GM21360 (cell line): ENCODE measurements around the gene SINHCAF.
A peak's percentile ranks its signal among the peaks of the same experiment; 100 is the strongest.
"Not testable (repeated sequence)": the region's sequence is repeated elsewhere in the genome, so short reads cannot be mapped to it uniquely, and the experiment has no call there.

Experiments used
- ATAC-seq: cut with Tn5 transposase; IDR thresholded peaks from one replicate; pipeline ENCODE4 v1.9.1; 2021; ENCODE audit warnings: mild to moderate bottlenecking, moderate library complexity; ENCODE audit not compliant: unreplicated experiment

SINHCAF gene, protein sequence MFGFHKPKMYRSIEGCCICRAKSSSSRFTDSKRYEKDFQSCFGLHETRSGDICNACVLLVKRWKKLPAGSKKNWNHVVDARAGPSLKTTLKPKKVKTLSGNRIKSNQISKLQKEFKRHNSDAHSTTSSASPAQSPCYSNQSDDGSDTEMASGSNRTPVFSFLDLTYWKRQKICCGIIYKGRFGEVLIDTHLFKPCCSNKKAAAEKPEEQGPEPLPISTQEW

DNA sequence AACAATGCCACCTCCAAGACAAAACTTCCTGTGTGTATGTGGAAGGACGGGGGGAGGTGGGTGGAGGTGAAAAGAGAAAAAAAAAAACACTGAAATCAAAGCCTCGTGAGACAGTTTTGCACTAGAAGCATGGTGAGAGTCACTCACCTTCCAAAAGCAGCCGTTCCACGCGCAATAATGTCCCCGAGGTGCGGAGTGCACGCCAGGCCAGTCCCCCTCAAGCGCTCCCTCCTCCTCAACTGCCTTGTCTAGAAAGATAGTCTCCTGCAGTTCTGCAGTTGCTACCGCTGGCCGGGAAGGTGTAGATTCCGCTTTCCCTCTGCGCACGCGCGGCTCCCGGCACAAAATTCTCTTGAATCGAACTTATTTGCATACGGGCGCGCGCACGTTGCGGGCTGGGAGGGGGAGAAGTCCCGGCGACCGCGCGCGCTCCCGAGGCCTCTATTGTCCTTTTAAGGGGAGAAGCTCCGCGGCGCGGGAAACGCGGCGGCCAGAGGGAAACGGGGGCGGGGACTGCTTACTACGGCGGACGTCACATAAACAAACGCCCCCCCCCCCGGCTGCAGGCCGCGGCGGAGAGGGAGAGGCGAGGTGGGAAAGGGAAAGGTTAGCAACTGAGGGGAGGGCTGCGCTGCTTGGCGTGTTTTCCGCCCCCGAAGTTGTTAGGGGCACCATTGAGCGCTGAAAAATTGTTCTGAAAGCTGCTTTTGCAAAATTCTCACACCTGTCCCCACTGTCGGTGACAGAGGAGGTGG lies at the start of gene SINHCAF:
Gene SINHCAF, minus strand, starts transcription at position 274 of the 755 bp plus-strand sequence. CDS start 27,946 bp downstream, outside the sequence.
- peak; percentile 56 for ATAC-seq

DNA sequence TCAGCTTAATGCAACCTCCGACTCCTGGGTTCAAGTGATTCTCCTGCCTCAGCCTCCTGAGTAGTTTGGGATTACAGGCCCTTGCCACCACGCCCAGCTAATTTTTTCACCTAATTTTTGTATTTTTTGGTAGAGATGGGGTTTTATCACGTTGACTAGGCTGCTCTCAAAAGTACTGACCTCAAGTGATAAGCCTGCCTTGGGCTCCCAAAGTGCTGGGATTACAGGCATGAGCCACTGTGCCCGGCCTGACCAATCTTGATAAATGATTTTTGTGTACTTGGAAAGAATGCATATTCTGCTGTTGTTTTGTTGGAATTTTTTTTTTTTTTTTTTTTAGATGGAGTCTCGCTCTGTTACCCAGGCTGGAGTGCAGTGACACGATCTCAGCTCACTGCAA lies 49.5 kb upstream of the SINHCAF start:
- not testable (repeated sequence) for ATAC-seq

DNA sequence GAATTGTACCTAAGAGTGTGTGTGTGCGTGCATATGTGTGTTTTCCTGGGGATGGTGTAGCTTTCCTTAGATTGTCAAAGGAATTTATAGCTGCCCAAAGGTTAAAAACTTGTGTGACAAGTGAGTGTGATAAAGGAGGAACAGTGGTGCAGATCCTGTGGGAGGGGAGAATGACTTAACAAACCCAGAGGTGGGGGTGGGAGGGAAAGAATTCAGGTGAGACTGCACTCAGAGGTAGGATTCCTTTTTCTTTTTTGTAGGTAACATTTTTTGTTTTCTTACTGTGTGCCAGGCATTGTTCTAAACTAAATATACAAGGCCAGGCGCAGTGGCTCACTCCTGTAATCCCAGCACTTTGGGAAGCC lies 45.3 kb upstream of the SINHCAF start:
- no peak for ATAC-seq

DNA sequence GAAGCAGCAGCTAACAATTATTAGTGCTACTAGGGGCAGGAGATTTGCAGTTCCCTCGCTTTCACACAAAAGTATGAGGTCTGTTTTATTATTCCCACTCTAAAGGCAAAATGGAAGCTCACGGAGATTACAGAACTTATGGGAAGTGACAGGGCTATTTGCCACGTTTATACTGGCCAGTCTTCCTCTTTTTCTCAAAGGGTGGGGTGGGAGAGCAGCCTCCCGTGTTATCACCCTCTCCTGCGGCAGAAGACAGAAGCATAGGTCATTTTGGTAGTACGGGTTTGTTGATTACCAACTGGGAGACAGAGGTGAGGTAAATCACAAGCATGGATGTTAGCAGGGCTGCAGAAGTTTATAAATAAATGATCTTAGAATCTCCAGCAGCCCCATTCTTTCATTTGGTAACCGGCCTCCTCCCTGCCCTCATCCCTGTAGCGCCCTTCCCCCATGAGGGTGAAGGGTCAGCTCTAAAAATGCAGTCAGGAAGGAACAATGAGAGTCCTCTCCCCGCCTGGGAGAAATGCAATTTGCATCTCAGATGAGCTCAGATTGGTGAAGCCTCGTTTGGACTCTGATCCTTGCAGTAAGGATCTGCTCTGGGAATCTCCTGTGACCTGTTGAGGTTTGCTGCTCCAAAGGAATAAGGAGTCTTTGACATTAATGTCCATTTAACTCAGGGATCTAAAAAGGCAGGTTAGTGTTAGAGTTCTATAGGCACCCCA lies 44.7 kb upstream of the SINHCAF start:
- no peak for ATAC-seq

DNA sequence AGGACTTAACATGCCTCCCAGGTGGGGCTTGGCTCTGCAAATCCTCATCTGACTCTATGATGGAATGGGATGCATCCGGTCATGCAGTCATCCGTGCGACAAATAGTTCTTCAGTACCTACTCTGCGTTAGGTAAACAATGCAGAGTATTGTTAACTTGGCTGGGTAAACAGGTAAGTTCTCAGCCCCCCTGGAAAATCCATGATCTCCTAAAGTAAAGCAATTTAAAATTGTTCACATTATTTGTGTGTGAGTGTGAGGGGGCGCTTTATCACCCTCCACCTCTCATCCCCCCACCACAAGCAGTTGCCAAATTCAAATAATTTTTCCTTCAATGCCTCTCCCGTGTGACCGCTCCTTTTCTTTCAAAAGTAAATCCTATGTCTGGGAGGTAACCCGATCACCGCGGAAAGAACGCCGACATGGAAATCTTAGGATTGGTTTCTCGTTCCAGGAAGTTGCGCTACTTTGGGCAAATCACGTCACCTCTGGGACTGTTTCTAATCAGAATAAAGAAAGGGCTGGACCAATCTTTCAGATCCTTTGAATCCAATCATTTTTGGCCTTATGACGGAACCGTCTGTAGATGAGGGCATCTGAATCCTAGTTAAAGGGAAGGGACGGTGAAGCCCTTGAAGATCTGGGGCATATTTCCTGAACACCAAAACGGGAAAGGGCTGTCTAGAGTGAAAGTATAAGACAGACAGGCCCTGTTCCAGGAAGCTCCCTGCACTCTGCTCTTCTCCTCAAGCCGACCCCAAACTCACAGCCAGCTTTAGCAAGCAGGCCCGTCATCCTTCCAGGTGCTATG lies 44.0 kb upstream of the SINHCAF start:
- no peak for ATAC-seq

DNA sequence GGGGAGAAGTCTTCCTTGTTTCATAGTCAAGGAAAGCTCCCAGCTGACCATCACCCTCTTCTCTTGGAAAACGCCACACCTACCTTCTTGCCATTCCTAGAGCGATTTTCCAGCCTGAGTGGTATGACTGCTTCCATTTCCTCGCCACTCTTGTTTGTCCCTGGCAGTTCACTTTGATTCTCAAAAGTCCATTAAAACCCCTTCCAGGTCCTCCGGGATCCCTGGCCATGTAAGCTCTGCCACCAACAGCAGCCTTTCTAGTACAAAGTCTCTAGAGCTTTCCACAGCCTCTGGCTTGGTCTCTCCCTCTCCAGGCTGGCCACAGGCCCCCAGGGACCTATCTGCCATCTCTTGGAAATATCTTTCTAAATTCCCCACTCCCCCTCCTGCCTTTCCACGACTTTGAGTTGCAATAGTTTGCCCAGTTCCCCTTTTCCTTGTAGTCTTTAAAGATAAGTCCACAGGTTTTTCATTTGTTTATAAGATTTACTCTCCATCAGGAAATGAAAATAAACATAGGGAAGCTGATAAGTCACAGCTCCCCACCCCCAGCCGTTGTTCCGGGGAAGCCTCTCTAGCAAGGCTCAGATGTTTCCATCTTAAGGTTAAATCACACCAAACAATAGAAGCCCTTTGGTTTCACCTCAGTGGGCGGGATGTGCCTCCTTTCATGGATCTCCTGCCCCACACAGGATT lies 42.9 kb upstream of the SINHCAF start:
- ATAC-seq = no peak

DNA sequence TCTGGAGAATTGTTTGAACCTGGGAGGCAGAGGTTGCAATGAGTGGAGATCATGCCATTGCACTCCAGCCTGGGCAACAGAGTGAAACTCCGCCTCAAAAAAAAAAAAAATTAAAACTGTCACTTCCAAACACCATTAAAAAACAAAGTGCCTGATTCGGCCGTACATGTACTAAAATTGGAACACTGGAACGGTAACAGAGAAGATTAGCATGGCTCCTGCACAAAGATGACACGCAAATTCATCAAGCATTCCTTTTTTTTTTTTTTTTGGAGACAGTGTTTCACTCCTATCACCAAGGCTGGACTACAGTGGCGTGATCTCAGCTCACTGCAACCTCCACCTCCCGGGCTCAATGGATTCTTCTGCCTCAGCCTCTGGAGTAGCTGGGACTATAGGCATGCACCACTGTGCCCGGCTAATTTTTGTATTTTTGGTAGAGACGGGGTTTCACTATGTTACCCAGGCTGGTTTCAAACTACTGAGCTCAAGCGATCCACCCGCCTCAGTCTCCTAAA lies 40.2 kb upstream of the SINHCAF start:
- ATAC-seq = no peak

DNA sequence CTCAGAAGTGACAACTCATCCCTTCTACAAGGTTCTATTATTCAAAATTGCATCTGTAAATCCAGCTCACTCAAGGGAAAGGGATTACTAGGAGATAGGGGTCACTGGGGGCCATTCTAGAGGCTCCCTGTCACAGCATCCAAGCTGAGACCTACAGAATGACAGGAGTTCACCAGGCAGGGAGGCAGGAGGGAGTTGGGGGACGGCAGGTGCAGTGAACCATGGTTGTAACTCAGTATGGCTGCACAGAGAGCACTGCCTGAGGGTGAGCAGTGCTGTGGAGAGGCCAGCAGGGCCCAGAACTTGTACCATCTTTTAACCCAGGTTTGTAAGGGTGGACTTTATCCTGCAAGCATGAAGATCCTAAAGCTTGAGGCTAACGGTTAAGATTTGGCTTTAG lies 37.9 kb upstream of the SINHCAF start:
- no peak for ATAC-seq

DNA sequence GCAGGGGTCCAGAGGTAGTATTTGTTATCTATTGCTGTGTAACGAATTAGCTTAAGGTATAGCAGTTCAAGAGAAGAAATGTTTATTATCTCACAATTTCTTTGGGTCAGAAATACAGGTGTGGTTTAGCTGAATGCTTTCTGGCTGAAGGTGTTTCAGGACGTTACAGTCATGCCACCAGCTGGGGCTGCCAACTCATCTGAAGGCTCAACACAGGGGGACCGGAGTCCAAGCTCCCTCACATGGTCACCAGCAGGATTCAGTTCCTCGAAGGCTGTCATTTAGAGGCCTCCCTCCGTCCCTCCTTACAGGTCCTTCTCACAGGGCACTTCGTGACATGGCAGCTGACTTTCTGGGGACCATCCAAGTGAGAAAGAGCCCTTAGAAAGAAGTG lies 37.5 kb upstream of the SINHCAF start:
- ATAC-seq = no peak

DNA sequence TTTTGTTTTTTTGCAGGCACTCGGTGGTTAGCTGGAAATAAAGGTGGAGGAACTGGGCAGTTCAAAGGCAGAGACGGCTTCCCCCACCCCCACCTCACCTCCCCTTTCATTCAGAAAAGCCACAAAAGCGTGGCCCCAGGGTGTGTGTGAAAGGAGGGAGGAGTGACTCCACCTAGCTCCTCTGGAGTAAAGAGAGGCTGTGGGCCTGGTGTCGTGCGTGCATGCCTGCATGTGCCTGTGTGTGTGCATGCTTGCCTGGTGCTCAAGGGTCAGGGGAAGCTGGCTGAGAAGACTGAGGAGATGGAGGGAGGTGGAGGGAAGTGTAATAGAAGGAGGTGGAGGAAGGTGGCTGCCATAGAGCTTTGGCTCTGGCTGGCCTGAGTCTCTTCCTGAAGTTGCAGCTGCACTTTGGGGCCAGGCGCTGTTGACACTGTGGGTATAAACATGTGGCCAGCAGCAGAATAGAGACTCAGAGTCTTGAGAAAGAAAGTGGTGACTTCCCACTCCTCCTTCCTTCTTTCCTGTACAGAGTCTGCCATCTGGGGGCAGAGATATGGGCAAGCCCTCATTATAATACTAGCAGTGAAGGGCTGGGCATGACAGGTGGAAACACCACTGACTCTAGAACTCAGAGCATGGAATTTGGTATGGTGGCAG lies 36.9 kb upstream of the SINHCAF start:
- ATAC-seq = peak; percentile 65

DNA sequence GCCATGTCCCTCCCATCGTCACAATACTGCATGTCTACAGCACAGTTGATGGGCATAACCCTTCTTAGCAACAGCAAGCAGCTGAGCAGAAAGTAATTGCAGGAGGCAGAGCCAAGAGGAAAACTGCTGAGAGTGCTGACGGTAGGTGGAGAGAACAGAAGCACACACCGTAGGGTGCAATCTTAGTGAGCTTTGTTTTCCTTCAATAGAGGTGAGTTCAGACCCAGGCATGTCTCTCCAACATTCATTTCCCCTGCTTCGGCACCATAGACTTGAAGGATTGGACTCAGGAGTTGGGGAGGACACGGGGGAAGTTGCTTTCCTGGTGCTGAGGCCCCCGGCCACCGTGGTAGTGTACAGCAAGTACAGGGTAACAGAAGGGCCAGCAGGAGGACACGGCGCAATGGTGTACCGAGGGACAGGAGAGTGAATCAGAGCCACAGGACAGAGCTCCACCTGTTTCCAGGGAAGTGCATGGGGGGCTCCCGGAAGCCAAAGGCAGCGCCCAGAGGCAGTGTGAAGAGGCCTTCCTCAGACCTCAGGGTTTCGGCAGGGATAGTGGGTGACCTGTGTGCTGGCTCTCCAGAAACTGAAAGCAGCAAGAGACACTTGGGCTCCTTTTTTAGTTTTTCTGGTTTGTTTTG lies 36.3 kb upstream of the SINHCAF start:
- peak; percentile 36 for ATAC-seq

DNA sequence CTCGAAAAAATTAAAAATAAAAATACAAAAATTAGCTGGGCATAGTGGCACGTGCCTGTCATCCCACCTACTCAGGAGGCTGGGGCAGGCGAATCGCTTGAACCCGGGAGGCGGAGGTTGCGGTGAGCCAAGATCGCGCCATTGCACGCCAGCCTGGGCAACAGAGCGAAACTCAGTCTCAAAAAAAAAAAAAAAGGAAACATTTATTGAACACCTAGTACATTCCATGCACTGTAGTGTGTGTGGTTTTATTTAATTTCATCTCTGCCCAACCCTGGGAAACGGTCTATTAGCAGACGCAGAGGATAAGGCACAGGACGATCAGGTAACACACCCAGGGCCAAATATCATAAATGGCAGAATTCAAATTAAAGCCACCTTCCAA lies 35.8 kb upstream of the SINHCAF start:
- no peak for ATAC-seq

DNA sequence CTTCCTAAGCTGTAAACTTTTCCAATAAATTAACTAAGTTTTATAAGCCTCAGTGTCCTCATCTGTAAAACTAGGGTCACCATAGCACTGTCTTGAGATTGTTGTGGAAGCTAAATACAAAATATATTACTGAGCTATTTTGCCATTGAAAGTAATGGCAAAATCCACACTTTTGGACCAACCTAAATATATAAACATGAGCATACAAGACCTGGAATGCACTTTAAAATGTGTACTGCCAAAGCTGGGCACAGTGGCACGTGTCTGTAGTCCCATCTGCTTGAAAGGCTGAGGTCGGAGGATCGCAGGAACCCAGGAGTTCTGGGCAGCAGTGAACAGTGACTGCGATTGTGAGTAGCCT lies 29.8 kb upstream of the SINHCAF start:
- ATAC-seq = no peak

DNA sequence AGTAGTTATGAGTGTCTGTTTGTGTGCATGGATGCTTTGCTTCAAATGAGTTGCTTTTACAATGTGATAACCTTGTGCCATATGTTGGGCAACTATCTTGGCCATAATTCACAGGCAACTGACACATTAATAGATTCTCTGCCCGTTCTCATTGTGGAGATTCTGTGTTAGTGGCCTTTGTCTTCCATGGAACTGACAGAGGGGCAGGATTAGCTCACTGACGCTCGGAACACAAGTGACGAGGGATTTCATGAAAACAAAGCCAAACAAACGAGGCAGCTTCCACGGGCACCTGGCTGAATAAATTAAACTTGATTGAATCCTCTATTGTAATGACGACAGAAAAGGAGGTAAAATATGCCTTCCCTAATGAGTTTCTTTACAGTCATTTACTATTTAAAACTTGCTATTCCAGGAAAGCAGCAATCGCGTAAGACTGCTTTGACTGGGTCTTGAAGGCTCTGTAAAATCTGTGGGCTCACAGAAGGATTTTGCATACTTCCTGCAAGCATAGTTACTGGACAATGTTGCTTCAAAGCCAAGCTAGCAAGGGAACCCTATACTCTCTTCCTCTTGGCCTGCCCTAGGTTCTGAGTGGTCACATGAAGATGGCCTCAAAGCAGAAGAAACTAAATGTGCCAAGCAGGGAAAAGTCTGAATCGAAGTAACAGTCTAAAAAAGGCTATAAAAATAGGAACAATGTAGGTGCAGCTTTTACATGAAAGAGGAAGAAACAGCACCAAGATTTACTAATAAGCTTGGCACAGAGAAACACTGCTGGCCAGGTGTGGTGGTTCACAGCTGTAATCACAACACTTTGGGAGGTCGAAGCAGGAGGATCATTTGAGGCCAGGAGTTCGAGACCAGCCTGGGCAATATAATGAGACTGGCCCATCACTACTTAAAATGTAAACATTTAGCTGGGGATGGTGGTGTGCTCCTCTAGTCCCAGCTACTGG lies 28.1 kb upstream of the SINHCAF start:
- ATAC-seq = no peak

DNA sequence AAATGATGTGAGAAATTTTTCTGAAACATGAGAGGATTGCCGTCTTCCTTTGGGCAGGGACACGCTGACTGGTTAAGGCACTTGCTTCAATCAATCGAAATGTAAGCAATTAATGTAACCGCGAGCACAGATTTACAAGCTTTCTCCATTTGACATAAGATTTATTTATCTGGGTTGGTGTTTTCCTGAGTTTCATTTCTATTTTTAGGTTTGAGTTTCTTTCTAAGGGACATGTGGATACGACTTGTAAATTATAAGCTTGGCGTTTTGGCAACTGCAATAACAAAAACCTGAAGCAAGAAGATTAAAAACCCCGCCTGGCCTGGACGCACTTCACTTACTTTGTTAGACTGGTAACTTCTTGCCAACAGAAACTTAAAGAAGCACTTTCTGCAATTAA lies 20.3 kb upstream of the SINHCAF start:
- no peak for ATAC-seq

DNA sequence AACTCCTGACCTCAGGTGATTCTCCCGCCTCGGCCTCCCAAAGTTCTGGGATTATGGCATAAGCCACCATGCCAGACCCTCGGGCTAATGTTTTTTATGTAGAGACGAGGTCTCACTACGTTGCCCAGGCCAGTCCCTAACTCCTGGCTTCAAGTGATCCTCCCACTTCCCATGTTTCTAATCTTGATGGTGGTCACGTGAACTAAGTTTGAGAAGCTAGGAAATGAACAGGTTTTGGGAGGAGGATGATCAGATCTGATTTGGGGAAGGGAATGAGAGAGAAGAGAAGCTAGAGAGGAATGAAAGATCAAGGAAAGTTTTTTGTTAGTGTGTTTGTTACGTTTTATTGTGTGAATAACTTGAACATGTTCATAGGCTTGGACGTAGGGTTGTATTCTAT lies 17.2 kb upstream of the SINHCAF start:
- ATAC-seq = no peak

DNA sequence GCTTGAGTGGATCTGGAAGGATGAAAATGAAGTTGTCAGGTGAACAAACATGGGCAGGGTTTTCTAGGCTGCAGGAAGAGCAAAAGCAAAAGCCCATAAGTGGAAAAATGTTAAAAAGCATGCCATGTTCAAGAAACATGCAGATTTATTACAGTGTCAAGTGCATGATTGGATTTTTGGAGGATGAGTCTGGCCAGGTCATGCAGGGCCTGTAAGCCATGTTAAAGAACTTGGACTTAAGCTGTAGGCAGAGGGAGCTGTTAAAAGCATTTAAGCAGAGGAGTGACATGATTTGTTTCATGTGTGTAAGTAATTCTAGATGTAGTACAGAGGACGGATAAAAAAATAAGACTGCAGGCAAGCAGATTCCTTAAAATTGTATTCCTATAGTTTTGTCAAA lies 16.3 kb upstream of the SINHCAF start:
- no peak for ATAC-seq

DNA sequence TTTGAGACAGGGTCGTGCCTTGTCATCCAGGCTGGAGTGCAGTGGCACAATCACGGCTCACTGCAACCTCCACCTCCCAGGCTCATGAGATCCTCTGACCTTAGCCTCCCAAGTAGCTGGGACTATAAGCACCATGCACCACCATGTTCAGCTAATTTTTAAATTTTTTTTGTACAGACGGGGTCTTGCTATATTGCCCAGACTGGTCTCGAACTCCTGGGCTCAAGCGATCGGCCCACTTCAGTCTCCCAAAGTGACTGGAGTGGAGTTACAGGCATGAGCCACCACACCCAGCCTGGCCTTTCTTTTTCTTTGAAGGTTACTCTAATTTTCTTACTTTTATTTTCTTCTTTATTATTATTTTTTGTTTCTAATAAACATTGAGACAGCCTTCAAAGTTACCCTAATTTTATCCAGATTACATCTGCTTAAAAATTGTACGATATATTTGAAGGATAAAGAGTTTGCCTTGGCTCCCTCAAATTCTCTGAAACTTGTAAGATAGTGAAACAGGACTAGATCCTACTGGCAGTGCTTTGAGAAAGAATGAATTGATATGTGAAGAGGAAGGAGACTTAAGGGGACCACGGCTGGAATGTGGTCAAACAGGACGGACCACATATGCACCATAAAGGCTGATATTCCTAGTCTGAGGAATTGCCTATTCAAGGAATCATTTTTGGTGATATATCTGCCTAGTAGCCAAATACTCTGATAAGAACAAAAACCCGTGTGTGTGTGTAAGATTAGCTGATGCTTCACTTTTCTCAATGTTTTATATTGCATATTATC lies 14.1 kb upstream of the SINHCAF start:
- ATAC-seq = no peak
